Smooth muscle cell (in vitro differentiated cells): ENCODE results near the gene AGK. TPM values are rescaled to one million over a fixed set of nuclear protein-coding genes. Genes with fewer than 3 reads are reported as not detected.

Experiments used
- DNase-seq: peaks from one replicate; lab custom pipeline; 2025; ENCODE audit not compliant: unreplicated experiment; lab: John Stamatoyannopoulos, UW
- H2AFZ ChIP-seq: fragments of 200-600 bp; sonication (generic); 2 replicates; pipeline ENCODE4 v1.6.0; 2016; ENCODE audit warnings: antibody characterized with exemption, low read depth, mild to moderate bottlenecking
- H3F3A ChIP-seq: fragments of 200-600 bp; sonication (generic); 2 replicates; pipeline ENCODE4 v1.6.0; 2017; ENCODE audit warnings: antibody characterized with exemption, low read depth
- H3K27ac ChIP-seq: fragments of 200-600 bp; sonication (generic); 2 replicates; pipeline ENCODE4 v1.5.1; 2016; ENCODE audit warnings: low read depth, mild to moderate bottlenecking
- H3K27me3 ChIP-seq: fragments of 200-600 bp; sonication (generic); 2 replicates; pipeline ENCODE4 v1.6.1; 2016; ENCODE audit warnings: low read depth, mild to moderate bottlenecking
- H3K36me3 ChIP-seq: fragments of 200-600 bp; sonication (generic); 2 replicates; pipeline ENCODE4 v1.5.1; 2016; ENCODE audit warnings: low read depth
- H3K4me1 ChIP-seq: fragments of 200-600 bp; sonication (generic); 2 replicates; pipeline ENCODE4 v1.5.1; 2016; ENCODE audit warnings: low read depth
- H3K4me2 ChIP-seq: fragments of 200-600 bp; sonication (generic); 2 replicates; pipeline ENCODE4 v1.6.0; 2016; ENCODE audit warnings: mild to moderate bottlenecking
- H3K4me3 ChIP-seq: fragments of 200-600 bp; sonication (generic); 2 replicates; pipeline ENCODE4 v1.5.1; 2016; ENCODE audit warnings: mild to moderate bottlenecking
- H3K79me2 ChIP-seq: fragments of 200-600 bp; sonication (generic); 2 replicates; pipeline ENCODE4 v1.6.0; 2016; ENCODE audit warnings: low read depth, mild to moderate bottlenecking
- H3K9ac ChIP-seq: fragments of 200-600 bp; sonication (generic); 2 replicates; pipeline ENCODE4 v1.6.0; 2016; ENCODE audit warnings: low read depth
- H3K9me3 ChIP-seq: fragments of 200-600 bp; sonication (generic); replicated peaks from 2 replicates; pipeline ENCODE4 v1.5.1; 2016; ENCODE audit warnings: low read depth
- H4K20me1 ChIP-seq: fragments of 200-600 bp; sonication (generic); 2 replicates; pipeline ENCODE4 v1.6.0; 2016; ENCODE audit warnings: low read depth
- WGBS: methylation state at CpG from one replicate; pipeline ENCODE4 v1.1.7; 2016; ENCODE audit warnings: low lambda C conversion rate; 5-methylcytosine and 5-hydroxymethylcytosine counted together
- polyA plus RNA-seq: library from polyadenylated mRNA; unstranded; fragments of >200 nt; fragmentation: Nextera tagmentation; extraction: Ambion mirVana; gene quantifications from 2 replicates; pipeline ENCODE4 v1.2.1, GENCODE V29; 2016
- total RNA-seq: library from RNA; depleted of rRNA; stranded (reverse); fragments of >200 nt; gene quantifications from 2 replicates; pipeline ENCODE4 v1.2.3, GENCODE V29; 2014
- TF ChIP-seq, protein P1 (sequence below): fragments of 200-600 bp; sonication (generic); IDR thresholded peaks from 2 replicates; pipeline ENCODE4 v1.5.1; 2017; ENCODE audit warnings: borderline replicate concordance, mild to moderate bottlenecking, antibody characterized with exemption; ENCODE audit not compliant: insufficient read depth, poor library complexity, severe bottlenecking

AGK gene
- total and polyA plus RNA-seq, 2 experiments from 2014 or later, result 22.3 to 32.4 TPM

DNA sequence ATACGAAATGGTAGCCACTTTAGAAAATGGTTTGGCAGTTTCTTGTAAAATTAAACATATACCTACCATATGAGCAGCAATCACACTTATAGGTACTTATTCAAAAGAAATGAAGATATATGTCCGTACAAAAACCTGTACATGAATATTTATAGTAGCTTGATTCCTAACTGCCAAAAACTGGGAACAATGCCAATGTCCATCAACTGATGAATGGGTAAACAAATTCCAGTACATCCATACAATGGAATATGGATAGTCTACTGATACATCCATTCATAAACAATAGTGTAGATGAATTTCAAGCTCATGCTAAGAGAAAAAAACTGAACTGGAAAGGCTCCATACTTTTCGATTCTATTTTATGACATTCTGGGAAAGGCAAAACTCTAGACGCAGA lies 68.5 kb downstream of the AGK start:
- Histone ChIP-seq H3K4me3 (no peak overlapping the region), H3F3A (no peaks in the 10 kb centered on the region), H3K9me3 (no peaks in the 10 kb centered on the region), H4K20me1 (no peaks in the 10 kb centered on the region), H3K27me3 (no peaks in the 10 kb centered on the region), H3K27ac (no peak overlapping the region), H3K9ac (no peak overlapping the region), H3K36me3 (peaks cover 19% of the 10 kb centered on the region), H2AFZ (no peak overlapping the region), H3K79me2 (no peaks in the 10 kb centered on the region), H3K4me1 (no peaks in the 10 kb centered on the region), H3K4me2 (no peak overlapping the region)
- WGBS, result 93% methylated on average over 4 of the region's 4 CpGs
- TF ChIP-seq, protein P1, sequence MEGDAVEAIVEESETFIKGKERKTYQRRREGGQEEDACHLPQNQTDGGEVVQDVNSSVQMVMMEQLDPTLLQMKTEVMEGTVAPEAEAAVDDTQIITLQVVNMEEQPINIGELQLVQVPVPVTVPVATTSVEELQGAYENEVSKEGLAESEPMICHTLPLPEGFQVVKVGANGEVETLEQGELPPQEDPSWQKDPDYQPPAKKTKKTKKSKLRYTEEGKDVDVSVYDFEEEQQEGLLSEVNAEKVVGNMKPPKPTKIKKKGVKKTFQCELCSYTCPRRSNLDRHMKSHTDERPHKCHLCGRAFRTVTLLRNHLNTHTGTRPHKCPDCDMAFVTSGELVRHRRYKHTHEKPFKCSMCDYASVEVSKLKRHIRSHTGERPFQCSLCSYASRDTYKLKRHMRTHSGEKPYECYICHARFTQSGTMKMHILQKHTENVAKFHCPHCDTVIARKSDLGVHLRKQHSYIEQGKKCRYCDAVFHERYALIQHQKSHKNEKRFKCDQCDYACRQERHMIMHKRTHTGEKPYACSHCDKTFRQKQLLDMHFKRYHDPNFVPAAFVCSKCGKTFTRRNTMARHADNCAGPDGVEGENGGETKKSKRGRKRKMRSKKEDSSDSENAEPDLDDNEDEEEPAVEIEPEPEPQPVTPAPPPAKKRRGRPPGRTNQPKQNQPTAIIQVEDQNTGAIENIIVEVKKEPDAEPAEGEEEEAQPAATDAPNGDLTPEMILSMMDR, result no peak
- no peak for DNase-seq

DNA sequence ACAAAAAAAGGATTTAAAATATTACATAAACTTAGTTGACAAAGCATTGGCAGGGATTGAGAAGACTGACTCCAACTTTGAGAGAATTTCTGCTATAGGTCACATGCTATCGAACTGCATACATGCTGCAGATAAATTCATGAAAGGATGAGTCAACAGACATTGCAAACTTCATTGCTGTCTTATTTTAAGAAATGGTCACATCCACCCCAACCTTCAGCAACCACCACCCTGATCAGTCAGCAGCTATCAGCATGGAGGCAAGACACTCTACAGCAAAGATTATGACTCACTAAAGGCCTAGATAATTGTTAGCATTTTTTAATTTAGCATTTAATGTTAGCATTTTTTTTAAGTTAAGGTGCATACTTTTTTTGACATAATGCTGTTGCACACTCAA lies 73.6 kb downstream of the AGK start:
- no peaks in the 10 kb centered on the region for H3K9me3 ChIP-seq
- H3F3A ChIP-seq, result no peaks in the 10 kb centered on the region
- H3K79me2 ChIP-seq, result no peaks in the 10 kb centered on the region
- no peak overlapping the region for H3K4me3 ChIP-seq
- no peak for DNase-seq
- H3K4me1 ChIP-seq, result no peaks in the 10 kb centered on the region
- H3K27me3 ChIP-seq, result no peaks in the 10 kb centered on the region
- H3K36me3 ChIP-seq, result peaks cover 16% of the 10 kb centered on the region
- 94% methylated on average over 1 of the region's 1 CpG for WGBS
- H2AFZ ChIP-seq, result no peak overlapping the region
- no peaks in the 10 kb centered on the region for H4K20me1 ChIP-seq
- H3K27ac ChIP-seq, result no peak overlapping the region
- H3K4me2 ChIP-seq, result no peak overlapping the region
- no peak overlapping the region for H3K9ac ChIP-seq
- TF ChIP-seq, protein P1, result no peak

DNA sequence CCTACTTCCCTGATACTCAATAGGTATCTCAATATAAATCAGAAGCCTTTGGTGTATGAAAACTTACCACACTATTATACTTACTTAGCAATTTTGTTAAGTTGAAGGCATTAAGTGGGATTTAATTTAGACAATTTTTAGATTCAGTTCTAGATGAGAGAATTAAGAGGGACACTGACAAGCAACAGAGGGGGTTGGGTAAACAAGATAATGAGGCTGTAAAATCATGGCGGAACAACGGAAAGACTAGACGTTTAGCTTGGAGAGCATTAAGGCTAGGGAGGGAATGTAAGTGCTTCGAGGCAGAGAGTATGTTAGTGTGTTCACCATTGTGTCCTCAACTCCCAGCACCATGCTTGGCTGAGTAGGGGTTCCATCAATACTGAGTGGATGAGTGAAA lies 79.4 kb downstream of the AGK start:
- no peaks in the 10 kb centered on the region for H3F3A ChIP-seq
- no peak overlapping the region for H3K4me3 ChIP-seq
- WGBS, result 86% methylated on average over 4 of the region's 4 CpGs
- H3K9ac ChIP-seq, result no peak overlapping the region
- no peaks in the 10 kb centered on the region for H3K4me1 ChIP-seq
- no peaks in the 10 kb centered on the region for H3K79me2 ChIP-seq
- no peak for DNase-seq
- no peaks in the 10 kb centered on the region for H3K9me3 ChIP-seq
- H2AFZ ChIP-seq, result no peak overlapping the region
- no peaks in the 10 kb centered on the region for H4K20me1 ChIP-seq
- H3K4me2 ChIP-seq, result no peak overlapping the region
- no peak overlapping the region for H3K27ac ChIP-seq
- TF ChIP-seq, protein P1, result no peak
- no peaks in the 10 kb centered on the region for H3K27me3 ChIP-seq
- no peaks in the 10 kb centered on the region for H3K36me3 ChIP-seq

DNA sequence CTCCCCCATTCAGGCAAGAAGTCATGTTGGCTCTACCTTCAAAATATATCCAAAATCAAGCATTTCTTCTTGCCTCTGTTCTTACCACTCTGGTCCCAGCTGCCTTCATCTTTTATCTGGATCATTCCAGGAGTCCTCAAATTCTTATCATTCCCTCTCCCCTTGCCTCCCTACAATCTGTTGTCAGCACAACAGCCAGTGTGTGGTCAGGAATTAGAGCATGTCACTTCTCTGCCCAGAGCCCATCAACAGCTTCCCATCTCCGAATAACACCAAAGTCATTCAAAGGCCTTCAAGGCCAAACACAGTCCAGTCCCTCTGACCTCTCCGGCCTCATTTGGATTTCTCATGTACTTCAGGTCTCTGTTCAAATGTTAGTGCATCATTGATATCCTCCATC lies 80.3 kb downstream of the AGK start:
- H3K27me3 ChIP-seq, result no peaks in the 10 kb centered on the region
- peaks cover 4% of the 10 kb centered on the region for H3K36me3 ChIP-seq
- no peak overlapping the region for H3K27ac ChIP-seq
- H3K9me3 ChIP-seq, result no peaks in the 10 kb centered on the region
- no peaks in the 10 kb centered on the region for H4K20me1 ChIP-seq
- no peak overlapping the region for H3K9ac ChIP-seq
- 96% methylated on average over 2 of the region's 2 CpGs for WGBS
- no peak overlapping the region for H2AFZ ChIP-seq
- no peak overlapping the region for H3K4me2 ChIP-seq
- H3K4me1 ChIP-seq, result no peaks in the 10 kb centered on the region
- TF ChIP-seq, protein P1, result no peak
- DNase-seq, result no peak
- H3K4me3 ChIP-seq, result no peak overlapping the region
- H3F3A ChIP-seq, result no peaks in the 10 kb centered on the region
- no peaks in the 10 kb centered on the region for H3K79me2 ChIP-seq
